GM21367 (cell line): ENCODE results near the gene SLC25A10.

ENCODE experiments used
- ATAC-seq: cut with Tn5 transposase; IDR thresholded peaks from one replicate; pipeline ENCODE4 v1.9.1; 2021; ENCODE audit not compliant: unreplicated experiment

SLC25A10 gene

GRCh38 chr17:81686614-81687013, 25.5 kb upstream of the SLC25A10 start:
- no peak for ATAC-seq

- ATAC-seq: no peak
Measured at GRCh38 chr17:81687770-81688541, 24.1 kb upstream of the SLC25A10 start.

- no peak for ATAC-seq
Measured at GRCh38 chr17:81688616-81689015, 23.5 kb upstream of the SLC25A10 start.

GRCh38 chr17:81690066-81690465, 22.0 kb upstream of the SLC25A10 start:
- no peak for ATAC-seq

- no peak for ATAC-seq
Measured at GRCh38 chr17:81690549-81690948, 21.5 kb upstream of the SLC25A10 start.

- no peak for ATAC-seq
Measured at GRCh38 chr17:81691196-81691595, 20.9 kb upstream of the SLC25A10 start.

GRCh38 chr17:81691608-81692007, 20.5 kb upstream of the SLC25A10 start:
- ATAC-seq: no peak

- no peak for ATAC-seq
Measured at GRCh38 chr17:81693509-81694210, 18.4 kb upstream of the SLC25A10 start.

- no peak for ATAC-seq
Measured at GRCh38 chr17:81694810-81695209, 17.3 kb upstream of the SLC25A10 start.

- ATAC-seq: no peak
Measured at GRCh38 chr17:81695211-81695610, 16.9 kb upstream of the SLC25A10 start.

GRCh38 chr17:81695801-81696200, 16.3 kb upstream of the SLC25A10 start:
- ATAC-seq: no peak

- no peak for ATAC-seq
Measured at GRCh38 chr17:81696218-81696941, 15.7 kb upstream of the SLC25A10 start.

- no peak for ATAC-seq
Measured at GRCh38 chr17:81697261-81698044, 14.6 kb upstream of the SLC25A10 start.

GRCh38 chr17:81700353-81701287, 11.5 kb upstream of the SLC25A10 start:
- ATAC-seq: no peak

- ATAC-seq: no peak
Measured at GRCh38 chr17:81701288-81702071, 10.6 kb upstream of the SLC25A10 start.

GRCh38 chr17:81702934-81703746, 8.9 kb upstream of the SLC25A10 start, which contains the start of gene MRPL12:
Gene MRPL12 (plus strand): TSS chr17:81703367. CDS start chr17:81703502, 135 bp downstream.
- peak; percentile 67 for ATAC-seq

GRCh38 chr17:81703747-81704654, 8.1 kb upstream of the SLC25A10 start:
- ATAC-seq: no peak
